ENCODE data around the gene PTPN11.

The PTPN11 gene

DNA sequence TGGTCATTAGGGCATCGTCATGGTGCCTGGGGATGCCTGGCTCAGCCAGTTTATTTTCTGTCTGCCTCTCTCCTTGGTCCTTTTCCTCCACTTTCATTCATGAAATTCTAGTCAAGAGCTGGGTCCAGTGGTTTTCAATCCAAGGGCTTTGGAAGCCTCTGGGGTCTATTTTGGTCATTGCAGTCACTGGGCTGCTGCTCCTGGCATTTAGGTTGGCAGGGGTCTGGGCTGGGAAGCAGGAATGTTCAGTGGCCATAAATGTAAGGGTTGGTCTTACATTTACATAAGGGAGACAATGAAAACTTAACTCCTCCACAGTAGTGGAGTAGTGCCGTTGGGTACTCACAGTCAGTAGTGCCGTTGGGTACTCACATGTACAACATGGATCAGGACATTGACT lies 48.1 kb downstream of the PTPN11 start:
- Histone ChIP-seq H3K4me1 (ENCODE audit: control insufficient read depth, insufficient read depth, low read length) (no peaks in the 10 kb centered on the region), H3K4me3 (ENCODE audit: low read length) (no peak overlapping the region), H3K36me3 (ENCODE audit: control insufficient read depth, insufficient read depth, low read length) (no peaks in the 10 kb centered on the region), H3K27ac (ENCODE audit: low read depth, low read length) (no peak overlapping the region), H3K27me3 (ENCODE audit: control insufficient read depth, insufficient read depth, low read length) (no peaks in the 10 kb centered on the region), H3K9ac (ENCODE audit: low read length) (no peak overlapping the region)

DNA sequence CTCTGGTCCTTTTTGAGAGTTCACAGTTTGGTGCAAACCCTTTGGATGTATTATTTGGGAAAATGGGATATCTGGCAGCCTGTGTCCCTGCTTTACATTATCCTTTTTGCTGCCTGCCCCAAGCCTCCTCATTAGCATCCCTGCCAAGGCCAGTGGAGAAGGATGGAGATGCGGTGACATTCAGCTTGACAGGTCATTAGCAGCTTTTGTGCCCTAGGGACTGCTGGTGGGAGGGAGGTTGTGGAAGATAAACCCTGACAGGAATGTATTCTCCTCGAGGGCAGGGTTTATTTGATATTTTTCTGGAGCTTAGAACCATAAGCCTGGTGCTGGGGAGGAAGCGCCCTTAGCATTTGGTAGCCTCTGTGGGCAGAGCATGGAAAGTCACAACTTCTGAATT lies 49.3 kb downstream of the PTPN11 start:
- peaks cover 2% of the 10 kb centered on the region for H3K36me3 ChIP-seq (ENCODE audit: control insufficient read depth, insufficient read depth, low read length)
- H3K9ac ChIP-seq (ENCODE audit: low read length) = no peak overlapping the region
- H3K27me3 ChIP-seq (ENCODE audit: control insufficient read depth, insufficient read depth, low read length) = no peaks in the 10 kb centered on the region
- no peak overlapping the region for H3K27ac ChIP-seq (ENCODE audit: low read depth, low read length)
- no peaks in the 10 kb centered on the region for H3K4me1 ChIP-seq (ENCODE audit: control insufficient read depth, insufficient read depth, low read length)
- no peak overlapping the region for H3K4me3 ChIP-seq (ENCODE audit: low read length)

DNA sequence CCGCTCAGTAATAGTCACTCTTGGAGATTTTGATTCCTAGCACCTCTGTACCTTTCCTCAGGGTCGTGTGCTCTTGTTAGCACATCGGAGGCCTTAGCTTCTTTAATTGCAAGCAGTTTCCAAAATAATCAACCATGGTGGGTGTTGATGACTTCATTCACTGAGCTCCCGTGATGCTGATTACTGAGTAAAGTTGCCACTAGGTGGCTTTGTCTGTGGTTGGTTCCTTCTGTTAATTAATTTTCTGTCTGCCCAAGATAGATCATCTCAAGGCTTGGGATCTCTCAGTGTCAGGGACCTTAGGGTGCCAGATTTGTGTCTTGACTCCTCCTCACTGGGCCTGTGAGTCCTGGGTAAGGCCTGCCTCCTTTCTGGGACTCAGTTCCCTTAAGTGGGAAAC lies 54.3 kb downstream of the PTPN11 start:
- Histone ChIP-seq H3K4me1 (ENCODE audit: control insufficient read depth, insufficient read depth, low read length) (no peaks in the 10 kb centered on the region), H3K36me3 (ENCODE audit: control insufficient read depth, insufficient read depth, low read length) (peaks cover 15% of the 10 kb centered on the region), H3K27ac (ENCODE audit: low read depth, low read length) (no peak overlapping the region), H3K9ac (ENCODE audit: low read length) (no peak overlapping the region), H3K4me3 (ENCODE audit: low read length) (no peak overlapping the region), H3K27me3 (ENCODE audit: control insufficient read depth, insufficient read depth, low read length) (no peaks in the 10 kb centered on the region)

DNA sequence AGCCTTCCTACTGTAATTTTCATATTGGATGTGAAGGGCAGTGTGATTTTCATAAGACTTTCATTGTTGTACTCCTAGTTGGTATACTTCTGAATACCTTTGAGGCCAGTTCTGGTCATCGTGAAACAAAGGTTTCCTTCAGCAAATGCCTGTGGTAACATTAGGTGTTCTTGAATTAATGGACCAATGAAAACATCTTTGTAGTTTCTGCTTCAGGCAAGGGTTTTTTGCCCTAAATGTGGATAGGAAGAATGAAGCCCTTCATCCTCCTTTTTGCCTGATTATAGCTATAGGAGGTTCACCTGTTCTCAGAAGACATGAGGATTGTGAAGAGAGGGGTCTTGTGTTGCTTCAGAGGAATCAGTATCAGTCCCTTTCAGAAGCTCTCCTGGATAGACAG lies 60.7 kb downstream of the PTPN11 start:
- H3K36me3 ChIP-seq (ENCODE audit: control insufficient read depth, insufficient read depth, low read length) = peaks cover 27% of the 10 kb centered on the region
- no peak overlapping the region for H3K9ac ChIP-seq (ENCODE audit: low read length)
- no peak overlapping the region for H3K4me3 ChIP-seq (ENCODE audit: low read length)
- H3K27me3 ChIP-seq (ENCODE audit: control insufficient read depth, insufficient read depth, low read length) = no peaks in the 10 kb centered on the region
- H3K4me1 ChIP-seq (ENCODE audit: control insufficient read depth, insufficient read depth, low read length) = no peaks in the 10 kb centered on the region
- no peak overlapping the region for H3K27ac ChIP-seq (ENCODE audit: low read depth, low read length)

DNA sequence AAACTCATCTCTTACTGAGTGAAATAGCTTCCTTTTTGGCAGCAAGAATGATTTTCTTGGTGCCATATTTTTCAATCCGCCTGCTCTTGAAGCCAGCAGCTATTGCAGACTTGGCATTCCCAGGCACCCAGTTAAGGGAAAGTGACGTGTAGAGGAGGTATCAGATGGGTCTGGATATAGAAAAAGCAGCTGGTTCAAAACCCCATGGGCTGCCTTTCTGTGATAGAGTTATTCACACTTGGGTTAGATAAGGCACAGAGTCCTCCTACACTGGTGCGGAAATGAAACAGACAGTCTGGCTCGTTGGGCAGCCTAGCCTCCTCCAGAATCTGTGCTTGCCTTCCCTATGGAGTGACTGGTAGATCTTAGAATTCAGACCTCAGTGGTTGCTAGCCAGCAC lies 62.2 kb downstream of the PTPN11 start:
- no peak overlapping the region for H3K27ac ChIP-seq (ENCODE audit: low read depth, low read length)
- no peak overlapping the region for H3K9ac ChIP-seq (ENCODE audit: low read length)
- no peak overlapping the region for H3K4me3 ChIP-seq (ENCODE audit: low read length)
- peaks cover 18% of the 10 kb centered on the region for H3K36me3 ChIP-seq (ENCODE audit: control insufficient read depth, insufficient read depth, low read length)
- H3K27me3 ChIP-seq (ENCODE audit: control insufficient read depth, insufficient read depth, low read length) = no peaks in the 10 kb centered on the region
- H3K4me1 ChIP-seq (ENCODE audit: control insufficient read depth, insufficient read depth, low read length) = no peaks in the 10 kb centered on the region

DNA sequence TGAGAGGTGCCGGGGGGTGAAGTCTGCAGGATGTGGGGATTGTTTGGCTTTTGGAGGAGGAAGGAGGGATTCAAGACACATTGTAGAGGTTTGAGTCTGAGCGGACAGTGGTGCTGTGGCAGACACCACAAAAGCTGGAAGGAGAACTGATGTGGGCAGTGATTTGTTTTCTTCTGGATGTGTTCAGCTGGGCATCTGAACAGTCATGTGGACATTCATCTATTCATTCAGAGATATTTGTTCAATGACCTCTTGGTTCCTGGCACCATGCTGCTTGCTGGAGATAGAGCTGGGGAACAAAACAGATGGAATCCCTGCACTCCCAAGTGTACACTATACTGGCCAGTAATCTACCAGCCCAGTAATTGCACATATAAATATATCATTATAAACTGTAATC lies 64.0 kb downstream of the PTPN11 start:
- Histone ChIP-seq H3K4me3 (ENCODE audit: low read length) (no peak overlapping the region), H3K4me1 (ENCODE audit: control insufficient read depth, insufficient read depth, low read length) (no peaks in the 10 kb centered on the region), H3K9ac (ENCODE audit: low read length) (no peak overlapping the region), H3K36me3 (ENCODE audit: control insufficient read depth, insufficient read depth, low read length) (peaks cover 24% of the 10 kb centered on the region), H3K27ac (ENCODE audit: low read depth, low read length) (no peak overlapping the region), H3K27me3 (ENCODE audit: control insufficient read depth, insufficient read depth, low read length) (no peaks in the 10 kb centered on the region)

DNA sequence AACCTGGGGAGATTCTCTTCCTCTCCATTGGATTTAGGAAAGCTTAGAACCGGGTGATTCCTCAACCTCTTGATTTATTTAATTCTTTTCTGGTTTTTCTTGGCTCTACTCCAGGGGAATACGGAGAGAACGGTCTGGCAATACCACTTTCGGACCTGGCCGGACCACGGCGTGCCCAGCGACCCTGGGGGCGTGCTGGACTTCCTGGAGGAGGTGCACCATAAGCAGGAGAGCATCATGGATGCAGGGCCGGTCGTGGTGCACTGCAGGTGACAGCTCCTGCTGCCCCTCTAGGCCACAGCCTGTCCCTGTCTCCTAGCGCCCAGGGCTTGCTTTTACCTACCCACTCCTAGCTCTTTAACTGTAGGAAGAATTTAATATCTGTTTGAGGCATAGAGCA lies 67.6 kb downstream of the PTPN11 start:
- Histone ChIP-seq H3K9ac (ENCODE audit: low read length) (no peak overlapping the region), H3K36me3 (ENCODE audit: control insufficient read depth, insufficient read depth, low read length) (peaks cover 25% of the 10 kb centered on the region)

DNA sequence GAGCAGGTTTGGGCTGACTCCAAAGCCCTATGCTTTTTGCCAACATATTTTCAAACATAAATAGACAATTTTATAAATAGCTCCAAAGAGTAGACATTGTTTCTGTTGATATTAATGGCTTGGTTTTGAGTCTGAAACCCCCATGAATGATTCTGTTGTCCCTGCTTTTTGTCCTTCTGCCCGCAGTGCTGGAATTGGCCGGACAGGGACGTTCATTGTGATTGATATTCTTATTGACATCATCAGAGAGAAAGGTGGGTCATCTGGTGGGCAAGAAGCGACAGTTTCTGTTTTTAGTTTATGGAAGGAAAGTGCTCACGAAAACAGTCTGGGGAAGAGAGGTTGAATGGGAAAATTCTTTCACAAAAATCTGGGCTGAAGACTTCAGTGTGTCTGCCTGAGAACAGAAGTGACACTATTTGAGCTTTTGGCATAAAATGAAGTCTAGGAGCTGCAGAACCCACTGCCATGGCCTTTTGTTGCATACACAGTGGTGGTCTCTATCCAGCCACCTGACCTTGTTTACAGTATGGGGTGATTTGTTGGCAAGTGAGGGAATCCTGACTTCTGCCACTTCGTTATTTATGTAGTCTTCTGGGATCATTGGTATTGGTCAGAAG lies 69.6 kb downstream of the PTPN11 start:
- Histone ChIP-seq H3K4me3 (ENCODE audit: low read length) (no peak overlapping the region), H3K36me3 (ENCODE audit: control insufficient read depth, insufficient read depth, low read length) (peaks cover 25% of the 10 kb centered on the region), H3K4me1 (ENCODE audit: control insufficient read depth, insufficient read depth, low read length) (no peaks in the 10 kb centered on the region), H3K27me3 (ENCODE audit: control insufficient read depth, insufficient read depth, low read length) (no peaks in the 10 kb centered on the region), H3K27ac (ENCODE audit: low read depth, low read length) (no peak overlapping the region), H3K9ac (ENCODE audit: low read length) (no peak overlapping the region)

More for the DNA sequence above, 67.6 kb downstream of the PTPN11 start:
- no peaks in the 10 kb centered on the region for H3K4me1 ChIP-seq (ENCODE audit: control insufficient read depth, insufficient read depth, low read length)
- no peaks in the 10 kb centered on the region for H3K27me3 ChIP-seq (ENCODE audit: control insufficient read depth, insufficient read depth, low read length)
- no peak overlapping the region for H3K27ac ChIP-seq (ENCODE audit: low read depth, low read length)
- no peak overlapping the region for H3K4me3 ChIP-seq (ENCODE audit: low read length)

DNA sequence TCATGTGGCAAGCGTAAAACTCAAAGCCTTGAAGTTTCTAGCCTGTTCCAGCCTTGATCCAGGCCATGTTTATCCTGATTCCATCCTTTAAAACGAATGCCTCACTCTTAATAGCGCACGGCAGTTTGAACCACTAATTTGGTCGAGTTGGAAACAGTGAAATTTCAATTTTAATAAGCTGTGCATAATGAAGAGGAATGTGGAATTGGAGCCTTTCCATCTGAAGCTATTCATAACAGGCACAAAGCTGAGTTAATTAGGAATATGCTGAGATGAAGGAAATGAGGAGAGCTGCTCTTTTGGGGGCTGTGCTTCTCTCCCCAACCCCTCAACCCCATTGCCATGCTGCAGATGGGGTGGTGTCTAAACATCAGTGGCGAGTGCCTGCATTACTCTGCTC lies 70.7 kb downstream of the PTPN11 start:
- no peaks in the 10 kb centered on the region for H3K27me3 ChIP-seq (ENCODE audit: control insufficient read depth, insufficient read depth, low read length)
- H3K9ac ChIP-seq (ENCODE audit: low read length) = no peak overlapping the region
- H3K4me1 ChIP-seq (ENCODE audit: control insufficient read depth, insufficient read depth, low read length) = no peaks in the 10 kb centered on the region
- no peak overlapping the region for H3K4me3 ChIP-seq (ENCODE audit: low read length)
- H3K36me3 ChIP-seq (ENCODE audit: control insufficient read depth, insufficient read depth, low read length) = peaks cover 20% of the 10 kb centered on the region
- no peak overlapping the region for H3K27ac ChIP-seq (ENCODE audit: low read depth, low read length)

DNA sequence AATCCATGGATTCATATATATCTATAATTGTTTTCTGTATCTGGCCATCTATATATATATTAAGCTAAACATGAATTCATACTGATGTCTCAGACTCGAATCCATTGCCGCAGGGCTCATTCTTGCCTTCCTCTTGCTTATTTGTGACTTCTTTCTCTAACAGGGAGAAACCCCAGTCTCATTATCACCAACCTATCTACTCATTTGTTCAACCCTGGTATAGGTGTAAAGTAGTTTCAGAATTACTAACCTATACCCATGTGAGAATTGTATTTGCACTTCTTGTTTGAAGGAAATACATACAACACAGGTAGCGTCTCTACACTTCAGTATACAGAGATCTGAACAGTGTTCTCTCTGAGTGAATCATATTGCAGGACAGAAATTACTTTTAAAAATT lies 77.7 kb downstream of the PTPN11 start:
- Histone ChIP-seq H3K9ac (ENCODE audit: low read length) (no peak overlapping the region), H3K4me3 (ENCODE audit: low read length) (no peak overlapping the region), H3K4me1 (ENCODE audit: control insufficient read depth, insufficient read depth, low read length) (no peaks in the 10 kb centered on the region), H3K36me3 (ENCODE audit: control insufficient read depth, insufficient read depth, low read length) (peaks cover 13% of the 10 kb centered on the region), H3K27me3 (ENCODE audit: control insufficient read depth, insufficient read depth, low read length) (no peaks in the 10 kb centered on the region), H3K27ac (ENCODE audit: low read depth, low read length) (no peak overlapping the region)

DNA sequence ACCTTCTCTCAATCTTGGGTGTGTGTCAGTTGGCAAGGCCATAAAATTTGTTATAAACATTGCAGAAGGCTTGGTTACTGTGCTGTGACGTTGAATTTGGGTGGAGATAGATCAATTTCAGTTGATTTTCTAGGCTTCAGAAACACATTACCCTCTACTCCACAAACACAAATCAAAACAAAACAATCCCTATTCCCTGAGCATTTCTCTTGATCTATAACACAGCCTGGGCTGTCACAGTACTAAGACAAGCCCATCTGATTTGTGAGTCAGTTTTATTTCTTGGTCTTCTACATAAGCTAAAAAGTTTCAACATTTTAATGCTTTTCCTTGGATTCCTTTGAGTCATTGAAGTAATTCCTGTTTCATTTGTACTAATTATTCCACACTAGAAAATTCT lies 79.8 kb downstream of the PTPN11 start:
- no peaks in the 10 kb centered on the region for H3K4me1 ChIP-seq (ENCODE audit: control insufficient read depth, insufficient read depth, low read length)
- H3K9ac ChIP-seq (ENCODE audit: low read length) = no peak overlapping the region
- H3K4me3 ChIP-seq (ENCODE audit: low read length) = no peak overlapping the region
- H3K27me3 ChIP-seq (ENCODE audit: control insufficient read depth, insufficient read depth, low read length) = no peaks in the 10 kb centered on the region
- no peak overlapping the region for H3K27ac ChIP-seq (ENCODE audit: low read depth, low read length)
- H3K36me3 ChIP-seq (ENCODE audit: control insufficient read depth, insufficient read depth, low read length) = peaks cover 11% of the 10 kb centered on the region

DNA sequence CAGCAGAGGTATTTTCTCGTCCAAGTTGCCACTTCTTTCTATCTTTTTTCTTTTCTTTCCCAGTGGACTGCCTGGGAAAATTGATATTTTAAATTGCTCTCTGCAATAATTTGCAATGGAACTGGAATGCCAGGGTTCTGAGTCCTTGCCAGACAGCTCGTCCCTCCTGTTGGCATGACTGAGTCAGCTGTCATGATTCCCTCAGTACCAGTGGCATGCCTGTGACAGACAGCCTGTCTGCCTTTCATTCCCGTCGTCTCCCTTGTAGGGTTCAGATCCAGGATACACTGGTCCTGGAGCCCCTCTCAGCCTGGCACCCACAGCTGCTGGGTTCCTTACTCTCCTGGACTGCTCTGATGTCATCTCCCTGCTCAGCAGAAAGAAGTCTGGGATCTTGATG lies 84.8 kb downstream of the PTPN11 start:
- no peaks in the 10 kb centered on the region for H3K27me3 ChIP-seq (ENCODE audit: control insufficient read depth, insufficient read depth, low read length)
- no peak overlapping the region for H3K27ac ChIP-seq (ENCODE audit: low read depth, low read length)
- peaks cover 19% of the 10 kb centered on the region for H3K36me3 ChIP-seq (ENCODE audit: control insufficient read depth, insufficient read depth, low read length)
- H3K4me3 ChIP-seq (ENCODE audit: low read length) = no peak overlapping the region
- H3K4me1 ChIP-seq (ENCODE audit: control insufficient read depth, insufficient read depth, low read length) = no peaks in the 10 kb centered on the region
- H3K9ac ChIP-seq (ENCODE audit: low read length) = no peak overlapping the region

DNA sequence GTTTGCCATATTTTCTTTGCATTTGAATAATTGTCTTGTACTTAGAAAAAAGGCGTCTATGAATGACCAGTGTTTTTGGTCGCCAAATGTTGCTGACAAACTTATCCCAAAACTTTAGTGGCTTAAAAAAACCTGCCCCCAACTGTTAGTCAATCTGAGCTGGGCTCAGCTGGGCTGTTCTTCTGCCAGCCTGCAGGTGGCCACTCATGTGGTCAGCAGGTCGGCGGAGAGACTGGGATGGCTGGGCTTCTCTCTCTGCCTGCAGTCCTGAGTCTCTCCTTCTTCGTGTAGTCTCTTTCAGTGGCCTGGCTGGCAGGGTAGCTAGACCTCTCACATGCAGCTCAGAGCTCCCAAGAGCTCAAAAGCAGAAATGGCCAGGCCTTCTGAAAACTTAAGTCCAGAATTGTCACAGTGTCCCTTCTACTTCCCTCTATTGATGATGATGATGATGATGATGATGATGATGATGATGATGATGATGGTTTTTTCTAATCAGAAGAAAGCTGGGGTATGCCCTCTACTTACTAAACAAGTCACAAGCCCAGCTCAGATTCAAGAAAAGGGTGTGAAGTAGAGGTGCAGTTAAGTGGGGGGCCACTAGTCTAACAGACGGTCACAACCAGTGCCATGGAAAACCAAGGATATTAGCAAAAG lies 87.9 kb downstream of the PTPN11 start:
- Histone ChIP-seq H3K4me3 (ENCODE audit: low read length) (no peak overlapping the region), H3K36me3 (ENCODE audit: control insufficient read depth, insufficient read depth, low read length) (peaks cover 19% of the 10 kb centered on the region)

More for the DNA sequence above, 87.9 kb downstream of the PTPN11 start:
- Histone ChIP-seq H3K9ac (ENCODE audit: low read length) (no peak overlapping the region), H3K27me3 (ENCODE audit: control insufficient read depth, insufficient read depth, low read length) (no peaks in the 10 kb centered on the region), H3K27ac (ENCODE audit: low read depth, low read length) (no peak overlapping the region), H3K4me1 (ENCODE audit: control insufficient read depth, insufficient read depth, low read length) (no peaks in the 10 kb centered on the region)

Measured in rectal smooth muscle tissue (tissue), 1 donor.